K562 (cell line): ENCODE data around the gene H2BK1. TPM values are rescaled to one million over a fixed set of nuclear protein-coding genes. Genes with fewer than 3 reads are reported as not detected.

Source experiments
- ATAC-seq: fragments of 200-7000 bp; cut with Tn5 transposase; 3 replicates; pipeline ENCODE4 v1.9.1; 2020; ENCODE audit warnings: moderate library complexity
- BruUV-seq: library from RNA; stranded (reverse); fragments of 400-500 nt; replicated peaks from 2 replicates; lab custom pipeline; 2021; lab: Mats Ljungman, UMichigan
- CTCF ChIA-PET: fragments of 300-600 bp; formaldehyde crosslinking; extraction: SDS; loops from one replicate; lab custom pipeline; 2021; ENCODE audit warnings: low intra/inter-chr PET ratio; lab: Yijun Ruan, JAX
- POLR2A ChIA-PET: fragments of 300-600, 350-650 bp; sonication (Branson Sonifier 250); formaldehyde crosslinking; extraction: SDS; loops from one replicate; lab custom pipeline; 2021; ENCODE audit warnings: antibody characterized with exemption, inconsistent platforms; lab: Yijun Ruan, JAX
- DNase-seq, 4 experiments: peaks; one replicate each; pipeline versions ENCODE4 v3.0.0 to v3.0.0-alpha.2; 2011 to 2018; ENCODE audit warnings: low spot score in 3 of 4, mixed read lengths in 3 of 4; ENCODE audit errors: extremely low read depth in 1 of 4
- FAIRE-seq: peaks from 2 replicates; lab custom pipeline; 2011; peaks lifted over from hg19 to GRCh38; lab: Jason Lieb, UNC
- H2AFZ ChIP-seq: 2 replicates; pipeline ENCODE4 v1.6.0; 2011; ENCODE audit warnings: low read depth, low read length, control low read depth, inconsistent platforms
- H3K27ac ChIP-seq: fragments of 200-600 bp; 3 replicates; pipeline ENCODE4 v1.8.0; 2011; ENCODE audit warnings: low read depth, mild to moderate bottlenecking, control low read depth, inconsistent platforms, low read length, moderate library complexity, mixed read lengths; ENCODE audit errors: extremely low read depth
- H3K27me3 ChIP-seq, 2 experiments: fragments of 300-600 bp in 1 of 2; 2 replicates in 1 of 2; 3 replicates in 1 of 2; pipeline versions ENCODE4 v1.6.0 to v1.8.0; 2011; ENCODE audit warnings: inconsistent platforms in 2 of 2, low read length in 2 of 2, mild to moderate bottlenecking in 1 of 2, mixed read lengths in 1 of 2, moderate library complexity in 1 of 2; ENCODE audit not compliant: control insufficient read depth in 2 of 2, insufficient read depth in 2 of 2
- H3K36me3 ChIP-seq: fragments of 300-600 bp; 3 replicates; pipeline ENCODE4 v1.8.0; 2011; ENCODE audit warnings: mild to moderate bottlenecking, low read length, inconsistent platforms; ENCODE audit not compliant: control insufficient read depth, insufficient read depth
- H3K4me1 ChIP-seq, 2 experiments: fragments of 200-600 bp in 1 of 2; replicated peaks in 1 of 2; 2 replicates in 1 of 2; 3 replicates in 1 of 2; pipeline versions ENCODE4 v1.5.1 to v1.8.0; 2011; ENCODE audit warnings: inconsistent platforms in 2 of 2, low read length in 2 of 2, mild to moderate bottlenecking in 1 of 2, mixed read lengths in 1 of 2, moderate library complexity in 1 of 2; ENCODE audit not compliant: control insufficient read depth in 2 of 2, insufficient read depth in 2 of 2
- H3K4me2 ChIP-seq: 2 replicates; pipeline ENCODE4 v1.6.1; 2011; ENCODE audit warnings: low read length, control low read depth, inconsistent platforms, mixed read lengths; ENCODE audit not compliant: insufficient read depth
- H3K4me3 ChIP-seq: fragments of 200-600 bp; sonication (generic), shearing (Covaris generic); 2 replicates; pipeline ENCODE4 v1.5.1; 2016; ENCODE audit warnings: control low read depth, inconsistent platforms
- H3K79me2 ChIP-seq: fragments of 200-600 bp; 3 replicates; pipeline ENCODE4 v1.8.0; 2011; ENCODE audit warnings: low read length, inconsistent platforms; ENCODE audit not compliant: control insufficient read depth, insufficient read depth
- H3K9ac ChIP-seq, 2 experiments: 2 replicates each; pipeline versions ENCODE4 v1.6.0 to v1.6.1; 2011; ENCODE audit warnings: low read depth in 2 of 2, low read length in 2 of 2, control low read depth in 1 of 2, inconsistent platforms in 1 of 2, mild to moderate bottlenecking in 1 of 2, mixed read lengths in 1 of 2; ENCODE audit not compliant: insufficient read depth in 1 of 2
- H3K9me1 ChIP-seq: one replicate; pipeline ENCODE4 v1.6.0; 2011; ENCODE audit warnings: inconsistent platforms, mild to moderate bottlenecking, low read length, moderate library complexity; ENCODE audit not compliant: control insufficient read depth, insufficient read depth
- H3K9me3 ChIP-seq: replicated peaks from 2 replicates; pipeline ENCODE4 v1.5.1; 2011; ENCODE audit warnings: low read depth, low read length, inconsistent platforms; ENCODE audit not compliant: control insufficient read depth, insufficient read depth
- H4K20me1 ChIP-seq: replicated peaks from 2 replicates; pipeline ENCODE4 v1.6.1; 2011; ENCODE audit warnings: low read length, inconsistent platforms, mixed read lengths; ENCODE audit not compliant: control insufficient read depth, insufficient read depth
- CSDE1 ChIP-seq, 2 experiments: fragments of 450-650 bp; IDR thresholded peaks; 2 replicates each; pipeline ENCODE4 v1.6.1; 2016; ENCODE audit warnings: mild to moderate bottlenecking in 1 of 2
- TAL1 ChIP-seq: fragments of 450-650 bp; IDR thresholded peaks from 2 replicates; pipeline ENCODE4 v1.6.1; 2016; ENCODE audit warnings: mild to moderate bottlenecking
- TFAM ChIP-seq: fragments of 250-450 bp; sonication (Bioruptor Pico); conservative IDR thresholded peaks from 2 replicates; pipeline ENCODE4 v1.5.0; 2021; ENCODE audit warnings: mild to moderate bottlenecking, moderate library complexity
- ZBED1 ChIP-seq: IDR thresholded peaks from 2 replicates; pipeline ENCODE4 v1.6.1; 2014
- ZNF143 ChIP-seq: sonication (generic); formaldehyde crosslinking; IDR thresholded peaks from 2 replicates; pipeline ENCODE4 v1.9.0; 2022; ENCODE audit warnings: mild to moderate bottlenecking, missing genetic modification reagents
- ZNF445 ChIP-seq: fragments of 250-450 bp; sonication (Bioruptor Pico); IDR thresholded peaks from 2 replicates; pipeline ENCODE4 v1.4.0; 2020; ENCODE audit warnings: low read depth, mild to moderate bottlenecking, moderate library complexity
- ZNF830 ChIP-seq: fragments of 250-450 bp; sonication (Bioruptor Pico); IDR thresholded peaks from 2 replicates; pipeline ENCODE4 v1.5.0; 2021; ENCODE audit warnings: mild to moderate bottlenecking
- WGBS: fragments of 100-300 bp; shearing (Covaris generic); methylation state at CpG from one replicate; pipeline ENCODE4 v1.1.6; 2016; ENCODE audit warnings: low coverage, mixed read lengths; ENCODE audit not compliant: insufficient coverage; ENCODE audit errors: missing lambda C conversion rate; 5-methylcytosine and 5-hydroxymethylcytosine counted together
- in situ Hi-C: fragments of 300-500 bp; cut with MboI; formaldehyde crosslinking; loops from 4 replicates; pipeline ENCODE4 v1.15.0; 2018; ENCODE audit warnings: inconsistent platforms, mixed read lengths
- intact Hi-C: fragments of 100-400 bp; cut with micrococcal nuclease; formaldehyde crosslinking; loops from 2 replicates; pipeline ENCODE4 v1.14.2; 2022
- polyA plus RNA-seq, 8 experiments: library from polyadenylated mRNA; depleted of rRNA in 4 of 8; stranded (reverse) in 5 of 8; unstranded in 3 of 8; fragments of >200 nt; fragmentation: Nextera tagmentation in 2 of 8; fragmentation: Illumina TruSeq in 1 of 8; extraction: Ambion mirVana in 2 of 8; extraction: Trizol in 1 of 8; gene quantifications; 2 replicates each; pipeline versions ENCODE4 v1.2.1 to v1.2.3, GENCODE V29; 2011 to 2014; ENCODE audit warnings: inconsistent platforms in 1 of 8, missing spikeins in 1 of 8
- total RNA-seq, 7 experiments: library from RNA; depleted of rRNA in 6 of 7; stranded (reverse); fragments of >200 nt in 6 of 7; fragmentation: Illumina TruSeq in 2 of 7; extraction: Trizol in 2 of 7; gene quantifications; 2 replicates each; pipeline versions ENCODE4 v1.2.1 to v1.2.3, GENCODE V29; 2011 to 2021; ENCODE audit warnings: low replicate concordance in 1 of 7
- TF ChIP-seq, protein P1 (sequence below): fragments of 250-450 bp; sonication (Bioruptor Pico); IDR thresholded peaks from 2 replicates; pipeline ENCODE4 v1.5.1; 2021; ENCODE audit warnings: mild to moderate bottlenecking
- TF ChIP-seq, protein P2 (sequence below): fragments of 250-450 bp; sonication (Bioruptor Pico); IDR thresholded peaks from 2 replicates; pipeline ENCODE4 v1.8.0; 2022; ENCODE audit warnings: inconsistent platforms, mild to moderate bottlenecking, moderate library complexity, borderline replicate concordance
- TF ChIP-seq, protein P3 (sequence below), 2 experiments: fragments of 450-650 bp; IDR thresholded peaks; 2 replicates each; pipeline ENCODE4 v1.6.1; 2016
- TF ChIP-seq, protein P4 (sequence below): sonication (generic); formaldehyde crosslinking; IDR thresholded peaks from 2 replicates; pipeline ENCODE4 v1.8.0; 2022; ENCODE audit warnings: mild to moderate bottlenecking, missing genetic modification reagents
- TF ChIP-seq, protein P5 (sequence below): fragments of 250-450 bp; sonication (Bioruptor Pico); IDR thresholded peaks from 2 replicates; pipeline ENCODE4 v1.6.1; 2021; ENCODE audit warnings: mild to moderate bottlenecking

H2BK1 gene
- total and polyA plus RNA-seq, 9 of the 15 experiments (the other 6 are each of a cell fraction or from before 2014, with no cell fraction given) = not detected

DNA sequence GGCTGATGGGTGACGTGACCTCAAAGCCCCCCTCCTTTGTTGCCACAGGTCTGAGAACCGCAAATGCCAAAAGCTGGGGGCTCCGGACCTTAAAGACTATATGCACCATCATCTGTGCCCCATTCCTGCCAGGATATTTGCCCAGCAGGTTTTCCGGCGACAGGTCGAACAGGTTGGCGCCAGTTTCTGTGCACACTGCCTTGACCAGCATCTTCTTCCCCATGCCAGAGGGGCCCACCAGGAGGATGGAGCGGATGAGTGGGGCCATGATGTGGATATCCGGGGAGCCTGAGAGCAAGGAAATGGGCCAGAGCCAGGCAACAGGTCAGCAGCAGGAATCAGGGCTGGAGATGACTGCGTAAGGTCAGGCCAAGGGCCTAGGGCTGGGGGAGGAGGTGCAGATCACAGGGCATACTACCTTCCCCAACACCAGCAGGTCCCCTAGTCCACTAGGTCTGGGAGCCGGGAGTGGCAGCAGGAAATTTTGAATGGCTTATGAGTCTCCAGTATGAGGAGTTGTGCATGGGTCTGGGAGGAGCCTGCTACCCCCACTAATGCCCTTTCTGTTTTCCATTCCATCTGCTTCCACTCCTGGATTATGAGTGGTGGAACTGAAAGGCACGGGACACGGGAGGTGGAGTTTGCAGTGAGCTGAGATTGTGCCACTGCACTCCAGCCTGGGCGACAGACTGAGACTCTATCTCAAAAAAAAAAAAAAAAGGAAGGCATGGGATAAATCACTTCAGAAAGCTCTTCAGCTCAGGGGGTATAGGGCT is 16.9 kb downstream of the H2BK1 start:
- BruUV-seq = no TSS peak
- Histone ChIP-seq H3K27ac (no peak overlapping the region), H3K9ac (no peak overlapping the region), H3K9me1 (no peaks in the 10 kb centered on the region), H3K36me3 (no peaks in the 10 kb centered on the region), H4K20me1 (peaks cover 24% of the 10 kb centered on the region), H2AFZ (no peak overlapping the region), H3K79me2 (no peaks in the 10 kb centered on the region), H3K4me3 (no peak overlapping the region), H3K9me3 (no peaks in the 10 kb centered on the region), H3K4me2 (no peak overlapping the region), H3K4me1 (peaks cover 0 to 3% of the 10 kb centered on the region in 2 experiments; a peak in 1 of 5 replicates), H3K27me3 (peaks cover 76 to 86% of the 10 kb centered on the region in 2 experiments)
- in situ Hi-C loops = no loop called here
- CTCF ChIA-PET = no interaction called here
- 4% methylated on average over 14 of the region's 14 CpGs for WGBS
- no peak for FAIRE-seq
- DNase-seq = no peak
- ATAC-seq = no peak
- intact Hi-C loops = loop anchor here (5.0 kb wide), 1 partner anchor 49 kb away; no protein-coding TSS in a partner anchor
- POLR2A ChIA-PET = interaction anchor here (0.5 kb wide), 1 partner anchor 25 kb away, joined by 4 read pairs; no protein-coding TSS in a partner anchor
- TF ChIP-seq CSDE1 (IDR thresholded peaks at IDR 0.05) = no peak
- TF ChIP-seq ZNF143 (CRISPR knock-in tag) = no peak
- TF ChIP-seq, protein P1, sequence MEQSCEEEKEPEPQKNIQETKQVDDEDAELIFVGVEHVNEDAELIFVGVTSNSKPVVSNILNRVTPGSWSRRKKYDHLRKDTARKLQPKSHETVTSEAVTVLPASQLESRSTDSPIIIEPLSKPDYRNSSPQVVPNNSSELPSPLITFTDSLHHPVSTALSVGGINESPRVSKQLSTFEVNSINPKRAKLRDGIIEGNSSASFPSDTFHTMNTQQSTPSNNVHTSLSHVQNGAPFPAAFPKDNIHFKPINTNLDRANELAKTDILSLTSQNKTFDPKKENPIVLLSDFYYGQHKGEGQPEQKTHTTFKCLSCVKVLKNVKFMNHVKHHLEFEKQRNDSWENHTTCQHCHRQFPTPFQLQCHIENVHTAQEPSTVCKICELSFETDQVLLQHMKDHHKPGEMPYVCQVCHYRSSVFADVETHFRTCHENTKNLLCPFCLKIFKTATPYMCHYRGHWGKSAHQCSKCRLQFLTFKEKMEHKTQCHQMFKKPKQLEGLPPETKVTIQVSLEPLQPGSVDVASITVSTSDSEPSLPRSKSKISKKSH (CRISPR knock-in tag) = no peak
- TF ChIP-seq, protein P2, sequence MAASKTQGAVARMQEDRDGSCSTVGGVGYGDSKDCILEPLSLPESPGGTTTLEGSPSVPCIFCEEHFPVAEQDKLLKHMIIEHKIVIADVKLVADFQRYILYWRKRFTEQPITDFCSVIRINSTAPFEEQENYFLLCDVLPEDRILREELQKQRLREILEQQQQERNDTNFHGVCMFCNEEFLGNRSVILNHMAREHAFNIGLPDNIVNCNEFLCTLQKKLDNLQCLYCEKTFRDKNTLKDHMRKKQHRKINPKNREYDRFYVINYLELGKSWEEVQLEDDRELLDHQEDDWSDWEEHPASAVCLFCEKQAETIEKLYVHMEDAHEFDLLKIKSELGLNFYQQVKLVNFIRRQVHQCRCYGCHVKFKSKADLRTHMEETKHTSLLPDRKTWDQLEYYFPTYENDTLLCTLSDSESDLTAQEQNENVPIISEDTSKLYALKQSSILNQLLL (CRISPR knock-in tag) = no peak
- TF ChIP-seq ZNF830 (CRISPR knock-in tag) = no peak
- TF ChIP-seq, protein P3, sequence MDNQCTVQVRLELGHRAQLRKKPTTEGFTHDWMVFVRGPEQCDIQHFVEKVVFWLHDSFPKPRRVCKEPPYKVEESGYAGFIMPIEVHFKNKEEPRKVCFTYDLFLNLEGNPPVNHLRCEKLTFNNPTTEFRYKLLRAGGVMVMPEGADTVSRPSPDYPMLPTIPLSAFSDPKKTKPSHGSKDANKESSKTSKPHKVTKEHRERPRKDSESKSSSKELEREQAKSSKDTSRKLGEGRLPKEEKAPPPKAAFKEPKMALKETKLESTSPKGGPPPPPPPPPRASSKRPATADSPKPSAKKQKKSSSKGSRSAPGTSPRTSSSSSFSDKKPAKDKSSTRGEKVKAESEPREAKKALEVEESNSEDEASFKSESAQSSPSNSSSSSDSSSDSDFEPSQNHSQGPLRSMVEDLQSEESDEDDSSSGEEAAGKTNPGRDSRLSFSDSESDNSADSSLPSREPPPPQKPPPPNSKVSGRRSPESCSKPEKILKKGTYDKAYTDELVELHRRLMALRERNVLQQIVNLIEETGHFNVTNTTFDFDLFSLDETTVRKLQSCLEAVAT (IDR thresholded peaks at IDR 0.05) = no peak
- no peak for TF ChIP-seq ZNF445 (CRISPR knock-in tag)
- TF ChIP-seq TFAM (CRISPR knock-in tag) = no peak
- TF ChIP-seq TAL1 = no peak
- no peak for TF ChIP-seq ZBED1
- TF ChIP-seq, protein P4, sequence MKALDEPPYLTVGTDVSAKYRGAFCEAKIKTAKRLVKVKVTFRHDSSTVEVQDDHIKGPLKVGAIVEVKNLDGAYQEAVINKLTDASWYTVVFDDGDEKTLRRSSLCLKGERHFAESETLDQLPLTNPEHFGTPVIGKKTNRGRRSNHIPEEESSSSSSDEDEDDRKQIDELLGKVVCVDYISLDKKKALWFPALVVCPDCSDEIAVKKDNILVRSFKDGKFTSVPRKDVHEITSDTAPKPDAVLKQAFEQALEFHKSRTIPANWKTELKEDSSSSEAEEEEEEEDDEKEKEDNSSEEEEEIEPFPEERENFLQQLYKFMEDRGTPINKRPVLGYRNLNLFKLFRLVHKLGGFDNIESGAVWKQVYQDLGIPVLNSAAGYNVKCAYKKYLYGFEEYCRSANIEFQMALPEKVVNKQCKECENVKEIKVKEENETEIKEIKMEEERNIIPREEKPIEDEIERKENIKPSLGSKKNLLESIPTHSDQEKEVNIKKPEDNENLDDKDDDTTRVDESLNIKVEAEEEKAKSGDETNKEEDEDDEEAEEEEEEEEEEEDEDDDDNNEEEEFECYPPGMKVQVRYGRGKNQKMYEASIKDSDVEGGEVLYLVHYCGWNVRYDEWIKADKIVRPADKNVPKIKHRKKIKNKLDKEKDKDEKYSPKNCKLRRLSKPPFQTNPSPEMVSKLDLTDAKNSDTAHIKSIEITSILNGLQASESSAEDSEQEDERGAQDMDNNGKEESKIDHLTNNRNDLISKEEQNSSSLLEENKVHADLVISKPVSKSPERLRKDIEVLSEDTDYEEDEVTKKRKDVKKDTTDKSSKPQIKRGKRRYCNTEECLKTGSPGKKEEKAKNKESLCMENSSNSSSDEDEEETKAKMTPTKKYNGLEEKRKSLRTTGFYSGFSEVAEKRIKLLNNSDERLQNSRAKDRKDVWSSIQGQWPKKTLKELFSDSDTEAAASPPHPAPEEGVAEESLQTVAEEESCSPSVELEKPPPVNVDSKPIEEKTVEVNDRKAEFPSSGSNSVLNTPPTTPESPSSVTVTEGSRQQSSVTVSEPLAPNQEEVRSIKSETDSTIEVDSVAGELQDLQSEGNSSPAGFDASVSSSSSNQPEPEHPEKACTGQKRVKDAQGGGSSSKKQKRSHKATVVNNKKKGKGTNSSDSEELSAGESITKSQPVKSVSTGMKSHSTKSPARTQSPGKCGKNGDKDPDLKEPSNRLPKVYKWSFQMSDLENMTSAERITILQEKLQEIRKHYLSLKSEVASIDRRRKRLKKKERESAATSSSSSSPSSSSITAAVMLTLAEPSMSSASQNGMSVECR = no peak
- TF ChIP-seq, protein P5, sequence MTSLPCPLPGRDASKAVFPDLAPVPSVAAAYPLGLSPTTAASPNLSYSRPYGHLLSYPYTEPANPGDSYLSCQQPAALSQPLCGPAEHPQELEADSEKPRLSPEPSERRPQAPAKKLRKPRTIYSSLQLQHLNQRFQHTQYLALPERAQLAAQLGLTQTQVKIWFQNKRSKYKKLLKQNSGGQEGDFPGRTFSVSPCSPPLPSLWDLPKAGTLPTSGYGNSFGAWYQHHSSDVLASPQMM = no peak
